Astrocyte (in vitro differentiated cells and primary cell): ENCODE measurements around the gene UBE2G2.

Experiments used
- CTCF ChIP-seq: IDR thresholded peaks from 2 replicates; pipeline ENCODE4 v1.5.1; 2011; ENCODE audit warnings: low read depth, mild to moderate bottlenecking, inconsistent platforms, low read length, moderate library complexity; ENCODE audit not compliant: insufficient read depth
- EZH2 ChIP-seq: IDR thresholded peaks from 2 replicates; pipeline ENCODE4 v1.6.1; 2012; ENCODE audit warnings: mild to moderate bottlenecking, low read length, inconsistent platforms; ENCODE audit not compliant: insufficient read depth

- TF ChIP-seq CTCF = no peak
- TF ChIP-seq EZH2 = no peak
Measured at GRCh38 chr21:44749116-44749758, 52.4 kb downstream of the UBE2G2 start.
